ENCODE measurements around the gene ARID1B. TPM values are rescaled to one million over a fixed set of nuclear protein-coding genes. Genes with fewer than 3 reads are reported as not detected.

ARID1B gene
- total RNA-seq, 1 donor from 2014 or later: 67.5 TPM

- H3K4me1 Mint-ChIP-seq: peaks cover under 1% of the 10 kb centered on the region
- intact Hi-C loops (cut with micrococcal nuclease): no loop called here
- no peak overlapping the region for H3K4me3 Mint-ChIP-seq
- H3K27me3 Mint-ChIP-seq: peaks cover 11% of the 10 kb centered on the region
- no peaks in the 10 kb centered on the region for H3K36me3 Mint-ChIP-seq (ENCODE audit: low read depth)
- H3K27ac Mint-ChIP-seq: no peak overlapping the region
- DNase-seq: no peak
- no peaks in the 10 kb centered on the region for H3K9me3 Mint-ChIP-seq
These were observed 14.6 kb upstream of the ARID1B start for GRCh38 chr6:156762547-156762946.

- no peaks in the 10 kb centered on the region for H3K9me3 Mint-ChIP-seq
- peaks cover 4% of the 10 kb centered on the region for H3K27me3 Mint-ChIP-seq
- no peak overlapping the region for H3K4me3 Mint-ChIP-seq
- DNase-seq: no peak
- no peaks in the 10 kb centered on the region for H3K36me3 Mint-ChIP-seq (ENCODE audit: low read depth)
- no peak overlapping the region for H3K27ac Mint-ChIP-seq
- intact Hi-C loops (cut with micrococcal nuclease): no loop called here
- H3K4me1 Mint-ChIP-seq: peaks cover 3% of the 10 kb centered on the region
These were observed 12.1 kb upstream of the ARID1B start for GRCh38 chr6:156765117-156765516.

GRCh38 chr6:156767603-156768467 lies 9.3 kb upstream of the ARID1B start:
- H3K27ac Mint-ChIP-seq: no peak overlapping the region
- no peaks in the 10 kb centered on the region for H3K9me3 Mint-ChIP-seq
- no peak for DNase-seq
- no peak overlapping the region for H3K4me3 Mint-ChIP-seq
- H3K4me1 Mint-ChIP-seq: peaks cover 3% of the 10 kb centered on the region
- no peaks in the 10 kb centered on the region for H3K36me3 Mint-ChIP-seq (ENCODE audit: low read depth)
- intact Hi-C loops (cut with micrococcal nuclease): no loop called here
- peaks cover 1% of the 10 kb centered on the region for H3K27me3 Mint-ChIP-seq

GRCh38 chr6:156771047-156771446 lies 6.1 kb upstream of the ARID1B start:
- Mint-ChIP-seq H3K9me3 (no peaks in the 10 kb centered on the region), H3K4me3 (no peak overlapping the region), H3K27ac (no peak overlapping the region), H3K4me1 (peaks cover 11% of the 10 kb centered on the region), H3K36me3 (ENCODE audit: low read depth) (no peaks in the 10 kb centered on the region), H3K27me3 (no peaks in the 10 kb centered on the region)
- no peak for DNase-seq
- intact Hi-C loops (cut with micrococcal nuclease): loop anchor here (10.0 kb wide), 1 partner anchor 206 kb away; no protein-coding TSS in a partner anchor

GRCh38 chr6:156771761-156772160 lies 5.4 kb upstream of the ARID1B start:
- peaks cover 4% of the 10 kb centered on the region for H3K36me3 Mint-ChIP-seq (ENCODE audit: low read depth)
- no peaks in the 10 kb centered on the region for H3K9me3 Mint-ChIP-seq
- no peak overlapping the region for H3K4me3 Mint-ChIP-seq
- peaks cover 16% of the 10 kb centered on the region for H3K4me1 Mint-ChIP-seq
- no peaks in the 10 kb centered on the region for H3K27me3 Mint-ChIP-seq
- DNase-seq: no peak
- intact Hi-C loops (cut with micrococcal nuclease): loop anchor here (10.0 kb wide), 1 partner anchor 207 kb away; no protein-coding TSS in a partner anchor
- no peak overlapping the region for H3K27ac Mint-ChIP-seq

GRCh38 chr6:156773476-156773875 lies 3.7 kb upstream of the ARID1B start:
- H3K9me3 Mint-ChIP-seq: no peaks in the 10 kb centered on the region
- peaks cover 5% of the 10 kb centered on the region for H3K36me3 Mint-ChIP-seq (ENCODE audit: low read depth)
- no peak overlapping the region for H3K27ac Mint-ChIP-seq
- no peak for DNase-seq
- H3K4me3 Mint-ChIP-seq: no peak overlapping the region
- H3K4me1 Mint-ChIP-seq: peaks cover 13% of the 10 kb centered on the region
- intact Hi-C loops (cut with micrococcal nuclease): loop anchor here (10.0 kb wide), 1 partner anchor 209 kb away; no protein-coding TSS in a partner anchor
- H3K27me3 Mint-ChIP-seq: no peaks in the 10 kb centered on the region

- Mint-ChIP-seq H3K36me3 (ENCODE audit: low read depth) (peaks cover 5% of the 10 kb centered on the region), H3K9me3 (no peaks in the 10 kb centered on the region), H3K4me1 (peaks cover 13% of the 10 kb centered on the region), H3K4me3 (no peak overlapping the region), H3K27me3 (no peaks in the 10 kb centered on the region), H3K27ac (no peak overlapping the region)
- no peak for DNase-seq
- intact Hi-C loops (cut with micrococcal nuclease): loop anchor here (10.0 kb wide), 1 partner anchor 209 kb away; no protein-coding TSS in a partner anchor
These were observed 3.0 kb upstream of the ARID1B start for GRCh38 chr6:156773935-156774852.

- no peak overlapping the region for H3K27ac Mint-ChIP-seq
- no peak for DNase-seq
- no peaks in the 10 kb centered on the region for H3K27me3 Mint-ChIP-seq
- H3K4me3 Mint-ChIP-seq: no peak overlapping the region
- intact Hi-C loops (cut with micrococcal nuclease): loop anchor here (5.0 to 10.0 kb wide), 3 partner anchors 157 to 607 kb away; partner anchors contain the start of gene ZDHHC14
- H3K9me3 Mint-ChIP-seq: no peaks in the 10 kb centered on the region
- H3K4me1 Mint-ChIP-seq: peaks cover 13% of the 10 kb centered on the region
- peaks cover 5% of the 10 kb centered on the region for H3K36me3 Mint-ChIP-seq (ENCODE audit: low read depth)
These were observed 2.2 kb upstream of the ARID1B start for GRCh38 chr6:156774863-156775405.

GRCh38 chr6:156775717-156776116 lies 1.5 kb upstream of the ARID1B start:
- Mint-ChIP-seq H3K27ac (no peak overlapping the region), H3K36me3 (ENCODE audit: low read depth) (peaks cover 5% of the 10 kb centered on the region), H3K4me3 (peak overlapping the region; percentile 26), H3K27me3 (no peaks in the 10 kb centered on the region), H3K4me1 (peaks cover 18% of the 10 kb centered on the region), H3K9me3 (no peaks in the 10 kb centered on the region)
- DNase-seq: no peak
- intact Hi-C loops (cut with micrococcal nuclease): loop anchor here (1.0 to 10.0 kb wide), 4 partner anchors 87 to 607 kb away; partner anchors contain the start of gene ZDHHC14

GRCh38 chr6:156776470-156776839 lies 723 bp upstream of the ARID1B start:
- DNase-seq: peak; percentile 78
- Mint-ChIP-seq H3K36me3 (ENCODE audit: low read depth) (peaks cover 5% of the 10 kb centered on the region), H3K27ac (peak overlapping the region; percentile 98), H3K4me1 (peaks cover 24% of the 10 kb centered on the region), H3K27me3 (no peaks in the 10 kb centered on the region), H3K9me3 (no peaks in the 10 kb centered on the region), H3K4me3 (peak overlapping the region; percentile 93)
- intact Hi-C loops (cut with micrococcal nuclease): loop anchor here (1.0 to 10.0 kb wide), 4 partner anchors 88 to 606 kb away; partner anchors contain the start of gene ZDHHC14

GRCh38 chr6:156777577-156778453 lies 637 bp downstream of the ARID1B start:
- Mint-ChIP-seq H3K4me1 (peaks cover 33% of the 10 kb centered on the region), H3K36me3 (ENCODE audit: low read depth) (peaks cover 5% of the 10 kb centered on the region), H3K9me3 (no peaks in the 10 kb centered on the region), H3K27me3 (no peaks in the 10 kb centered on the region), H3K27ac (peak overlapping the region; percentile 99), H3K4me3 (peak overlapping the region; percentile 94)
- intact Hi-C loops (cut with micrococcal nuclease): loop anchor here (5.0 to 10.0 kb wide), 3 partner anchors 154 to 604 kb away; partner anchors contain the start of gene ZDHHC14
- DNase-seq: peak; percentile 89

GRCh38 chr6:156778454-156779205 lies 1.5 kb downstream of the ARID1B start:
- Mint-ChIP-seq H3K4me1 (peaks cover 38% of the 10 kb centered on the region), H3K27me3 (no peaks in the 10 kb centered on the region), H3K27ac (peak overlapping the region; percentile 90), H3K4me3 (peak overlapping the region; percentile 94), H3K36me3 (ENCODE audit: low read depth) (peaks cover 8% of the 10 kb centered on the region), H3K9me3 (no peaks in the 10 kb centered on the region)
- intact Hi-C loops (cut with micrococcal nuclease): loop anchor here (1.0 to 10.0 kb wide), 4 partner anchors 154 to 604 kb away; partner anchors contain the start of gene ZDHHC14
- peak; percentile 89 for DNase-seq
